NOMO-1 treated with DMSO at 0.1 percent for 48 hours (cell line): Measurements from ENCODE around the gene DNAL4.

Source experiments
- DNase-seq: peaks from one replicate; lab custom pipeline; 2025; ENCODE audit not compliant: unreplicated experiment; lab: John Stamatoyannopoulos, UW

Gene DNAL4

GRCh38 chr22:38741576-38741975, 52.4 kb downstream of the DNAL4 start:
- DNase-seq: no peak

- no peak for DNase-seq
These were observed 52.8 kb downstream of the DNAL4 start for GRCh38 chr22:38741166-38741565.

GRCh38 chr22:38740754-38741153, 53.2 kb downstream of the DNAL4 start:
- DNase-seq: no peak

- DNase-seq: no peak
These were observed 53.7 kb downstream of the DNAL4 start for GRCh38 chr22:38740116-38740723.

GRCh38 chr22:38739300-38740055, 54.5 kb downstream of the DNAL4 start:
- no peak for DNase-seq

- no peak for DNase-seq
These were observed 55.4 kb downstream of the DNAL4 start for GRCh38 chr22:38738475-38739070.

GRCh38 chr22:38737302-38738060, 56.5 kb downstream of the DNAL4 start:
- no peak for DNase-seq

GRCh38 chr22:38736257-38736570, 57.7 kb downstream of the DNAL4 start:
- DNase-seq: no peak

GRCh38 chr22:38735465-38736256, 58.3 kb downstream of the DNAL4 start:
- DNase-seq: no peak

GRCh38 chr22:38735126-38735464, 58.8 kb downstream of the DNAL4 start:
- DNase-seq: no peak

- no peak for DNase-seq
These were observed 59.4 kb downstream of the DNAL4 start for GRCh38 chr22:38734421-38735100.

- DNase-seq: no peak
These were observed 60.1 kb downstream of the DNAL4 start for GRCh38 chr22:38733724-38734381.

GRCh38 chr22:38733329-38733723, 60.6 kb downstream of the DNAL4 start:
- DNase-seq: no peak

- no peak for DNase-seq
These were observed 61.6 kb downstream of the DNAL4 start for GRCh38 chr22:38732251-38732815.

GRCh38 chr22:38731703-38732161, 62.2 kb downstream of the DNAL4 start:
- no peak for DNase-seq

GRCh38 chr22:38730411-38730871, 63.5 kb downstream of the DNAL4 start:
- no peak for DNase-seq

GRCh38 chr22:38729946-38730345, 64.0 kb downstream of the DNAL4 start:
- no peak for DNase-seq

GRCh38 chr22:38728871-38729796, 64.8 kb downstream of the DNAL4 start:
- DNase-seq: no peak
